HG03159 (cell line): ENCODE measurements around the gene SHBG.

Experiments used
- ATAC-seq: cut with Tn5 transposase; IDR thresholded peaks from one replicate; pipeline ENCODE4 v1.9.1; 2021; ENCODE audit warnings: mild to moderate bottlenecking, moderate library complexity; ENCODE audit not compliant: unreplicated experiment

SHBG gene

DNA sequence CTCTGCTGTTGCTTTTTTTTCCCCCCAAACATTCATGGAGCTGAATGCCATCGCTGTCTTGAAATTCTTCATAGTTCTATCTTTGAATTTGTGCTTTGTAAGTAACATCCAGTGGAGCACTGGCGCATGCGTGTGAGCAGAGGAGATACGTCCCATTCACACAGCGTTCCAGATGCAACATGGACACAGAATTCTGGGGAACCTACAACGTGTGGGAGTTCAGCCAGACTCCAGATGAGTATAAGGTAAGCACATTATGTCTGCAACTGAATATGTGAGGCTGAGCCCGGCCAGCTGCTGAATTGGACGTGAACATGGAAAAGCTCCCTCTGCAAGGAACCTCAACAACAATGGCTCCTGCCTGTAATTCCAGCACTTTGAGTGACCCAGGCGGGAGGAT is 16.5 kb downstream of the SHBG start:
- no peak for ATAC-seq

DNA sequence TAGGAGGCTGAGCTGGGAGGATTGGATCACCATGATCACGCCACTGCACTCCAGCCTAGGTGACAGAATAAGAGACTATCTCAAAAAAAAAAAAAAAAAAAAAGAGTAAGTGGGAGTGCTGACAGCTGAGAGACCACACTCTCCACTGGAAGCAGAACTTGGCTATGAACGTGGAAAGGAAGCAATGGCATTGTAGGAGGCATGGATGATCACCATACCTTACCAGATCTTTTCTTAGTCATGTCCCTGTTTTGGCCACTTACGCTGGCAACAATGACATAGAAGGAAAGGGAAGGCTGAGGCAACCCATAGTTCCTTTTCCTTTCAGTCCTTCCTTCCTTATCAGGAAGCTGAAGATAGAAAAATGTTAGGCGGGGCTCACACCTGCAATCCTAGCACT is 17.1 kb downstream of the SHBG start:
- no peak for ATAC-seq

DNA sequence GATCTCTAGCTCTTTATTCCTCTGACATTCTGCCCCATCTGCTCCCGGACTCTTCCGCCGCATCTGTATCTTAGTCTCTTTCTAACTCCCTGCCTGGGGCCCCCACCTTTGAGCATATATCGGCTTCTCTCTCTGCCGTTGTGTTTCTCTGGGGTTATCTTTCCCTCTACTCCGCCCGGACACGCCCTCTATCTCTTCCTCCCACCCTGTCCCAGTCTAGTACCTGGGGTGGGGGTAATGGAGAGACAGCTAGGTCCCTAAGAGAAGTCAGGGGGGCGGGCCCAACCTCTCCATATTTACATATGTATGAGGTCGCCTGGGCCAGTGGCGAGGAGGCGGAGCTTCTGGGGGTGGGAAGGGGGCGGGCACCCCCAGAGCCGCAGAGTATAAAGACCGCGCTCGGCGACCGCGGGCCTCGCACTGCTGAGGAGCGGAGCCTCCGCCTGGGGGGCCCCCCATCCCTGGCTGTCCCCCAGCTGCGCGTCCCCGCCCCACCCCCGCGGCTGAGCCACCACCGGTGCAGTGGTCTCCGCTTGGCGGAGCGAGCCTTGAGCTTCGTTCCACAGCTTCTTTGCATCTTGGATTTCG is 20.7 kb downstream of the SHBG start, which contains the start of gene ATP1B2:
Gene ATP1B2 (plus strand): TSS at position 418 of the 588 bp plus-strand sequence. CDS start 593 bp downstream, outside the sequence.
- no peak for ATAC-seq

GRCh38 chr17:7651097-7651664 is 21.2 kb downstream of the SHBG start:
- no peak for ATAC-seq

DNA sequence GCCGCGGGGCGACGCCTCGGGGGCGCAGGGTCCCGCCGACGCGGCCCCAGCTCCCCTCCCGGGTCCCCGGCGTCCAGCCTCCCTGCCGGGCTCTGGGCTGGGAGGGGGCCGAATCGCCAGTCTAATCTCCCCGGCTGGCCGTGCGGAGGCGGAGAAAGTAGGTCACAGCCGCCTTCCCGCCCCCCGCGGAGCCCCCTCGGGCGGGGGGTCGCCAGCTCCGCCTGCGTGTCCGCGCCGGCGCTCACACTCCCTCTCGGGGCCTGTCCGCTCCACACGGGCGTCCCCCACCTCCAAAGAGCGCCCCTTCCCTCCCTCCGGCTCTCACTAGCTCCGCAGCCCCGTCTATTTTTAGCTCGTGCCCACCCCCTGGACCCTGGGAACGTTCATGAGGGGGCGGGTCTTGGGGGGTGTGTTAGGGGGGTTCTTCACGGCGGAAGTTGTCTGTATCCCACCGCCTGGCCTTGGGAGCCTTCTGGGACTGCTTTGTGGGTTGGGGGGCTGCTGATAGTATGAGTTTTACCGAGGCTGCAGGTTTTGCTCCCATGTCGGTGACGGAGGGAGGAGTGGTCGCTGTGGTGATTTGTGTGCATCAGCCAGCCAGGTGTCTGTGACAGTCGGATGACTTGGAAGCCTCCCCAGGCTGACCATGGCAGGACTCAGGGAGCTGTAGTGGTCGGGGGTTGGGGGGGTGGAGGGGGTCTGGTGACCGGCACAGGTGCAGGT is 21.9 kb downstream of the SHBG start:
- ATAC-seq, result no peak

DNA sequence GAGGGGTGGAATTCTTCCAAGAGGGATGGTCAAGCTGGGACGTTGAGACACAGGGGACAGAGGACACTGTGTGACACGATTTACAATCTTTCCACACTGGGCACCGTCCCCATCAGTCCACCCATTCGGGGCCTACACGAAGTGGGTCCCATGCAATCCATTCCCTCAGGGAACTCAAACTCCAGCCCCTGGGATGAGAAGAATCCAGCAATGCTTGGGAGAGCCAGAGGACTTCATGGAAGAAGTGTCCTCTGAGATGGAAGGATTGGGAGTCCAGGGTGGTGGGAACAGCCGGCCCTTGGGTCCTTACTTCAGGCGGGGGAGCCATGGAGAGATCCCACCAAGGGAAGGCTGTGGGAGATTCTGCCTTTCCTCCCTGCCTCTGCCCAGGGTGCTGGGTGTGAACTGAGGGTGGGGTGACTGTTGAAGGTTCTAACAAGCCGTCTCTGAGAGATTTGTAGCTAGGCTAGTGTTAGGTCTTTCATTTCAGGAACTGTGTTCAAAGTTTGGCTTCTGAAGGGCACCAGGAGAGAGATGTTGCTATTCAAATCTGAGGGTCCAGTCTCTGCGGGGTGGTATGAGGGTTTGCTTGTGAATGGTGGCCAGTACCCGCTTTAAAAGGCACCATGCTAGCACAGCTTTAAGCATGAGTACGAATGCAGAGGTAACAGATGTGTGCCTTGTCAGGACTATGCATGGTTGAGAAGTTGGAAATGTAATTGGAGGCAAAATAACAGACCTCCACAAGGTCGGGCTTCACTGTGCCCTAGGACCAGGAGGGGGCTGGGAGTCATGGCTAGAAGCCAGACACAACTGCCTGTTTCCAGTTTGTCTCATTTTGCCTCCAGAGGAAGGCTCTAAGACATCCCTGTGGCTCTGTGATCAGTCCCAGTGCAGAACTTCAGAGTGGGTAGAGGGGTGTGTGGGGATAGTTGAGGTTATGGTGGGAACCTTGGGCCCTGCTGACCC is 22.7 kb downstream of the SHBG start:
- no peak for ATAC-seq

GRCh38 chr17:7654832-7655540 is 25.1 kb downstream of the SHBG start:
- ATAC-seq, result no peak

DNA sequence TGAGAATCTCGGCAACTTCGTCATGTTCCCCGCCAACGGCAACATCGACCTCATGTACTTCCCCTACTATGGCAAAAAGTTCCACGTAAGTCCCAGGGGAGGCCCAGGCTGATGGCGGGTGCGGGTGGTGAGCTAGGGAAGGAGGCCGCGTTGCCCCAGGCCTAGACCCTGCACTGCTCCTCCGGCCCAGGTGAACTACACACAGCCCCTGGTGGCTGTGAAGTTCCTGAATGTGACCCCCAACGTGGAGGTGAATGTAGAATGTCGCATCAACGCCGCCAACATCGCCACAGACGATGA is 25.6 kb downstream of the SHBG start:
- ATAC-seq, result no peak

- no peak for ATAC-seq
Observed at GRCh38 chr17:7656958-7657609, 27.1 kb downstream of the SHBG start.

GRCh38 chr17:7667656-7668406 is 37.9 kb downstream of the SHBG start:
- ATAC-seq, result no peak

- no peak for ATAC-seq
Observed at GRCh38 chr17:7668482-7668881, 38.5 kb downstream of the SHBG start.

DNA sequence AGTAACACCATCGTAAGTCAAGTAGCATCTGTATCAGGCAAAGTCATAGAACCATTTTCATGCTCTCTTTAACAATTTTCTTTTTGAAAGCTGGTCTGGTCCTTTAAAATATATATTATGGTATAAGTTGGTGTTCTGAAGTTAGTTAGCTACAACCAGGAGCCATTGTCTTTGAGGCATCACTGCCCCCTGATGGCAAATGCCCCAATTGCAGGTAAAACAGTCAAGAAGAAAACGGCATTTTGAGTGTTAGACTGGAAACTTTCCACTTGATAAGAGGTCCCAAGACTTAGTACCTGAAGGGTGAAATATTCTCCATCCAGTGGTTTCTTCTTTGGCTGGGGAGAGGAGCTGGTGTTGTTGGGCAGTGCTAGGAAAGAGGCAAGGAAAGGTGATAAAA is 43.3 kb downstream of the SHBG start:
- ATAC-seq, result no peak

- no peak for ATAC-seq
Observed at GRCh38 chr17:7674934-7675333, 45.0 kb downstream of the SHBG start.

DNA sequence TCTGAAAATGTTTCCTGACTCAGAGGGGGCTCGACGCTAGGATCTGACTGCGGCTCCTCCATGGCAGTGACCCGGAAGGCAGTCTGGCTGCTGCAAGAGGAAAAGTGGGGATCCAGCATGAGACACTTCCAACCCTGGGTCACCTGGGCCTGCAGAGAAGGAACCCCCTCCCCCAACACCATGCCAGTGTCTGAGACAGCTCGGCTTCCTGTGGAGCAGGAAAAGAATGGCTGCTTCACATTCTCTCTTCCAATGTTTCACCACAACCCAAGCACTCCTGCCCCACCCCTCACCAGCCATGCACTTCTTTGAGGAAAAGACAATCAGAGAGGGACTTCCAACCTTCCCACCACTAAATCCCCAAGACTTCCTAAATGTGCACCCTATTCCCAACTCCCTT is 46.6 kb downstream of the SHBG start:
- no peak for ATAC-seq

GRCh38 chr17:7677388-7678067 is 47.6 kb downstream of the SHBG start:
- no peak for ATAC-seq
